ENCODE data around the gene ABCB6.

DNA sequence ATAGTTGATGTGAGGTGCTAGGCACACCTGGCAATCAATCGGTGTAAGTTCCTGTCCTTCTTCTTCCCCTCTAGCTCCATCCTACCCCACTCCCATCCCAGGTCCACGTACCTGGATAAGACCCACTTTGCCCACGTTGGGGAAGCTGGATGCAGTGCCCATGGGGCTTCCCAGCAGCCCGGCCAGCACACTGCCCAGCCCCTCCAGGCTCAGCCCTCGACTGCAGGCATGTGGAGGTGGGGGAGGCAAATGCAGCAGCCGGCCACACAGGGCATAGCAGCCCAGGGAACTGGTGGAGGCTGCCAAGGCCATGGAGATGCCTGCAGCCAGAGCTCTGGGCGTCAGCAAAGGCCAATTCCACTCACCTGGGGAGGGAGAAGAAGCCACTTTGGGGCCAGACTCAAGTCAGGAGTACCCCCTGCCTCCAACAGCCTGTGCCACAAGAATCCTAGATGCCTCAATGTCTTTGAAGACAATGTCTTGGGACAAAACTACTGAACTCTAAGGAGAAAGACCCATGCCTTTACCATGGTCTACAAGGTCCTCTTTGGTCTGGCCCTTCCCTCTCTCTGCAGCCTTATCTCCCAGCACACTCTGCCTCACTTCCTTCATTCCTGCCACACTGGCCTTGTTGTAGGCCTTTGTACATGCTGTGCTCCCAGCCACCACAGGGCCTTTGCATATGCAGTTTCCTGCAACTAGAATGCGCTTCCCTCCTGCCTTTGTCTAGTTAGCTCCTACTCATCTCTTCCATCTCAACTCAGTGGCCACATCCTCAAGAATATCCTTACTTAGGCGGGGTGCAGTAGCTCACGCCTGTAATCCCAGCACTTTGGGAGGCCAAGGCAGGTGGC, 53.5 kb downstream of the ABCB6 start:
- no peak for TF ChIP-seq SP1 (IDR thresholded peaks at IDR 0.05)
- TF ChIP-seq BHLHE40 (IDR thresholded peaks at IDR 0.05; ENCODE audit: borderline replicate concordance): no peak
- TF ChIP-seq NFRKB (IDR thresholded peaks at IDR 0.05): no peak

Measured in HEK293T (cell line).